NCI-H748 (cell line): Measurements from ENCODE around the gene LY6G6C.

Experiments used
- DNase-seq: peaks from one replicate; lab custom pipeline; 2025; ENCODE audit not compliant: unreplicated experiment; lab: John Stamatoyannopoulos, UW

Gene LY6G6C, protein sequence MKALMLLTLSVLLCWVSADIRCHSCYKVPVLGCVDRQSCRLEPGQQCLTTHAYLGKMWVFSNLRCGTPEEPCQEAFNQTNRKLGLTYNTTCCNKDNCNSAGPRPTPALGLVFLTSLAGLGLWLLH

DNA sequence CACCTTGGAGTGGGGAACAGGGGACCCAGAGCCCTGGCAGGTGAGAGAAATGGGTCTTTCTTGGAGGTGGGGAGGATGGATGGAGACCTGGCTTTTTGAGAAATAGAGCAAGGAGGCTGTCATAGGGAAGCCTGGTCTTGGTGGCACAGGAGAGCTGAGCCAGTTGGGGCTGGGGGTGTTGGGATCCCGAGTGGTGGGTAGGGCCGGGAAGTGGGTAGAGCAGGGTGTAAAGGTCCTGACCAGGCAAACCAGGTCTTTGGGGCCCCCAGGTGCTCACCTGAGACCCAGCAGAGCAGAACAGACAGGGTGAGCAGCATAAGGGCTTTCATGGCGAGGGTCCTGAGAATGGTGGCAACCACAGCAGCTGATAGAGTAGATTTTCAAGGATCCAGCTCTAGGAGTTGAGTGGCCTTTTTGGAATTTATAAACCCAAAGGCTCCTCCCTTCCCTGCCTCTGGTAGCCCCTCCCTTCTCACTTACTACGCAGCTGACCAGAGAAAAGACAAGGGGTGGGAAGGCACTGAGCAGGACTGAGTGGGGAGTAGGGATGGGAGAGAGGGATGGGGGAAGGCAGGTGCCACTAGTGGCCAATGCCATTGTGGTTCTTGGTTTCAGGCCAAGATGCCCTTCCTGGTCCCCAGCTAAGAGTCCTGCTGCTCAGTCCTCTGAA lies at the start of gene LY6G6C:
Gene LY6G6C (minus strand): TSS at position 396 of the 670 bp plus-strand sequence. CDS start 67 bp downstream, at position 329.
- no peak for DNase-seq

DNA sequence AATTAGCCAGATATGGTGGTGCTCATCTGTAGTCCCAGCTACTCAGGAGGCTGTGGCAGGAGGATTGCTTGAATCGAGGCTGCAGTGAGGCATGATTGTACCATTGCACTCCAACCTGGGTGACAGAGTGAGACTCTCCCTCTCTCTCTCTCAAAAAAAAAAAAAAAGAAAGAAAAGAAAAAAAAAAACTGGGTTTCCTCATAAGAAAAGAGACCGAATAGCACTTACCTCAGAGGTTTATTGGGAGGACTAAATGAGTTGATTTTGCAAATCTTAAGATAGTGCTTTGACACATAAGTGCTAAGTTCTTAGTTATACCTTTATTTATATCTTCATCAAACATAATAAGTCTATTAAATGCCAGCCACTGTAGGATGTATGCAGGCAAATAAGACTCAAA lies 49.3 kb upstream of the LY6G6C start:
- DNase-seq, result no peak

- peak; percentile 80 for DNase-seq
Observed at GRCh38 chr6:31769684-31770371, 48.3 kb upstream of the LY6G6C start.

GRCh38 chr6:31768363-31769257 lies 47.1 kb upstream of the LY6G6C start:
- DNase-seq, result no peak

DNA sequence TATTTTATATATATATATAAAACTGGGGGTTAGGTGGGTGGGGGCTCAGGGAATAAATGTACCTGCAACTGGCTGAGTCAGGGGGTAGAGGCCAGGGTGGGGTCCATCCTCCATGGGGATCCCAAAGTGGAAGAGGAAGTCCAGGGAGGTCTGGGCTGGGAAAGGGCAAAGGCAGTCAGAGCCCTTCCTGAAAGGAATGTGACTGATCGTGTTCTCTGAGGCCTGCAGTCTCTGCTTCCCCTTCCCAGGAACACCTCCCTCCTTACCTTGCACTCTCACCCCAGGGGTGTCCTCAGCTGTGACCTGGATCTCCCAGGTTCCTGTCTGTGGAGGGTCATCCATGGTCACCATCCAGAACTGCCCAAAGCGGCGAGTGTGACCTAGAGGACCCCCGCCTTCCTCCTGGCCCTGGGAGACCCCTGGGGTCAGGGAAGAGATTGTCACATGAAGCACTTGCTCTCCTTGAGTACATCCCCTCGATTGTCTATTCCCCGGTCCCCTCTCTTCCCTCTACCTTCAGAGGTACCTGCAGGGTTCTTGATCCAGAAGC lies 45.6 kb upstream of the LY6G6C start:
- DNase-seq, result no peak

GRCh38 chr6:31765910-31766794 lies 44.6 kb upstream of the LY6G6C start:
- DNase-seq, result peak; percentile 24

GRCh38 chr6:31765559-31765909 lies 44.0 kb upstream of the LY6G6C start:
- no peak for DNase-seq

DNA sequence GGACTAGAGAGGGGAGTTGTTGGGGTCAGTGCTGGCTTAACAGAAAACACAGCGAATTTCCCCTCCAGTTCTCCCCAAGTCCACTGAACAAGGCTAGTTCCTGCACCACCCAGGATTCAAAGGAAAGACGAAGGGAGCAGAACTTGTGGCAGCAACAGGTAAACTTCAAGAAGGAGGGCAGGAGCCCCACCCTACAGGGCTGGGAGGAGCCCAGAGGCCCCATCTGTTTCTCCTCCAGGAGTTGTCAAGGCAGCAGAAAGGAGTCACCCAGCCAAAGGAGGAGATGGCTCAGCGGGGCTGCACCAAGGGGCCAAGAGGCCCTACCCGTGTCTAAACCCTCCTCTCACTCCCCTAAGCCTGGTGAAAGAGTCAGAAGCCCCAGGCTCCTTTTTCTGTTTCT lies 42.7 kb upstream of the LY6G6C start:
- DNase-seq, result no peak

GRCh38 chr6:31763619-31763940 lies 42.0 kb upstream of the LY6G6C start:
- peak; percentile 45 for DNase-seq

DNA sequence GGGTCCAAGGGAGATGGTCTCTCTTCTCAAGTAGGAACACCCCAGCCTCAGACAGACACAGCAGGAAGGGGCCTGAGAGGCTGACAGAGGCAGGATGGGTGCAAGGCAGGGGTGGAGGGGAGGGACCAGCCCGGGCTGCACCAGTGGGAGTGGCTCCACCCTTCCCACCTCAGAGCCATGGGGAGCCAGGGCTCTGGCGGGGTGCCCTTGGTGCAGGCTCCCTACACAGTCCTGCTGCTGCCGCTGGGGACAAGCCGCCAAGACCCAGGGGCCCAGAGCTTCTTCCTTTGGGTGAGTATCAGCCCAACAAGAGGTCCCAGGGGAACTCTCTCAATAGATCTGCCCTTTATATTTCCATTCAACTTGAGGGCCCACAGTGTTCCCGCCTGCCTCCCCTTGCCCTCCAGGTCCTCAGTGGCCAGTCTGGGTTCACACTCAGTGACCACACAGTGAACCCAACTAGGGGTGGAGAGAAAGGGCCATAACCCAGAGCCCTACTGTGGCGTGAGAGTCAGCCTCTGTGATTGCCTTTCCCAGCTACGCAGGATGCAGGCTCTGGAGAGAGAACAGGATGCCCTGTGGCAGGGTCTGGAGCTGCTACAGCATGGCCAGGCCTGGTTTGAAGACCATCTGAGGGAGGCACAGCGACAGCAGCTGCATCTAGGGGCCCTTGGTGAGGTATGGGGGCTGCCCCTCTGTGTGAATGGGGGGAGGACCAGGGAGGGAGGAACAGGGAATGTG lies 41.5 kb upstream of the LY6G6C start:
- DNase-seq, result no peak

DNA sequence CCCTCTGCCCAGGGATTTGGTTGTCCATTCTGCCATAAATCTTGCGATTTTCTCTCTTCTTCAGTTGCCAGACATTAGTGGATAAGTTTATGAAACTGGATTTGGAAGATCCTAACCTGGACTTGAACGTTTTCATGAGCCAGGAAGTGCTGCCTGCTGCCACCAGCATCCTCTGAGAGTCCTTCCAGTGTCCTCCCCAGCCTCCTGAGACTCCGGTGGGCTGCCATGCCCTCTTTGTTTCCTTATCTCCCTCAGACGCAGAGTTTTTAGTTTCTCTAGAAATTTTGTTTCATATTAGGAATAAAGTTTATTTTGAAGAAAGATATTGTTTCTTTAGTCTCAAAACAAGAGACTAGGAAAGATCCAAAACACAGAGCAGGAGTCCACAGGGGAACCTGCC lies 40.8 kb upstream of the LY6G6C start, which contains the start of gene SAPCD1:
Gene SAPCD1 (plus strand): TSS at position 301 of the 400 bp plus-strand sequence. CDS start 399 bp downstream, outside the sequence.
- DNase-seq, result no peak

DNA sequence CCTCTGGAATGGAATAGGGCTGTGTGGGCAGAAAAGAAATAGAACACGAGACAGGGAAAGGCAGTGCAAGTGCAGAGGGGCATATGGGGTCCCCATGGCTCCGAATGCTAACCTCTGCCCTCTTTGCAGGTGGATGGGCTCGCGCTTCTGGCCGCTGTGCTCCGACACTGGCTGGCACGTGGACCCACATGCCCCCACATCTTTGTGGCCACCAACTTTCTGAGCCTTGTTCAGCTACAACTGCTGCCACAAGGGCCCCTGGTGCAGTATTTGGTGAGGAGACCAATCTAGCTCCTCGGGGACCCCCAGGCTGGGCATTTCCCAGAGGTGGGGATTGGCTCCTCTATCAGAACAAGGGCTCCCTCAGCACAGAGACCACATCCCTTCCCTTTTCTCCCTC lies 39.8 kb upstream of the LY6G6C start:
- no peak for DNase-seq

DNA sequence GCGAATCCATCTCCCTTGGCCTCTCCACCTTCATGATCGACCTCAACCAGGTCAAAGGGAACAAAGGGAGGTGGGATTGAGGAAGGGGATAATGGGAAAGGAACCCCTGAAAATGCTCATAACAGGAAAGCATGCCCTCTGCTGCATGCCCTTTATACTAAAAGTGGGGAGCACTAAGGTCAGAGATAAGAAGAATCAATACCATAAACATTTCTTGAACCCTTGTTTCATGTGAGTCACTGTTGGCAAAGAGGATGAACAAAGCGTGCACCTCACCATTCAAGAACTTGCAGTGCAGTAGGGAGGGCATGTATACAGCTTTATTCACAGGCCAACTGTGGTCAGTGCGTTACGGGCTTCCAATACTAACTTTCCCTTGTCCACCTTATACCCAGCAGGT lies 39.2 kb upstream of the LY6G6C start:
- DNase-seq, result no peak

- no peak for DNase-seq
Observed at GRCh38 chr6:31758281-31758680, 36.7 kb upstream of the LY6G6C start.

GRCh38 chr6:31752739-31753319 lies 31.3 kb upstream of the LY6G6C start:
- no peak for DNase-seq

DNA sequence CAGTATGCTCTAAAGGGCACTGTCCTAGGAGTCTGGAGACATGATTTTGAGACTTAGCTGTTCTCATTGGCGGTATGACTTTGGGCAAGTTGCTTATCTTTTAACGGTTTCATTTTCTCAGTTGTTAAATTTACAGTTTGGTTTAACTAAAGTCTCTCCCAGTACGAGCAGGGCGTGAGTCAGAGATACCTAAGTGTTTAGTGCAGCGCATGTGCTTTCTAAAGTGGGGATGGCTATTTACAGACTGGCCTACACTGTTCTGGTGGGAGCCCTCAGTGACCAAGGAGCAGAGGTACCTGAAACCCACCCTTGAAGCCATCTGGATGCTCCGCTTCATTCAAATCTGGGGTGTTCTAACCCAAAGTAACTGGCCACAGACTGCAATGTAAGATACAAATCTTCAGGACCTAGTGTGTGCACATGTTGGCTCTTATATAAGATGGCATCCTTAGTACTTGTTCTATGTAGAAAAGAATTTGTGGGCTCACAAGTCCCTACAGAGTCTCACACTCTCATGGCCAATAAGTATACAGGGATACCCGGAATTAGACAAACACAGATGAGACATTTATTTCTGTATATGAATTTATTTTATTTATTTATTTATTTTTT lies 29.0 kb upstream of the LY6G6C start:
- no peak for DNase-seq

- no peak for DNase-seq
Observed at GRCh38 chr6:31749301-31750036, 27.9 kb upstream of the LY6G6C start.

DNA sequence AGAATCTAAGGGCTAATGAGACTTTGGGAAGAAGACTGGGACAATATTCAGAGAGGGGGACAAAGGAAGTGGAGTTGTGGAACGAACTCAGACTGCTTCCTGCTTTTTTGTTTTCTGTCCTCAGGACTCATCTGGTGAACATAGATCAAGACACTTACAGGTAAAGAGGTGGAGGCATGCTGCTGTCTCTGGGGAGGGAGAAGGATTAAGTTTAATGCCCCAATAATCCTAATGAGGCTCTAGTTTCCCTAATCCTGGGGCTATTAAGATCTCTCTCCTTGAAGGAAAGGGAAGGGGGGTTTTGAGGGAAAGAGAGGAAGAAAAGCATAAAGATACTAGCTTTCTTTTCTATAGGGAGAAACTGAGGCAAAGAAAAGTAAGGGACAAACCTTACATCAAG lies 22.9 kb upstream of the LY6G6C start:
- no peak for DNase-seq
